Fibroblast of the aortic adventitia (primary cell): ENCODE measurements around the gene BTBD16. TPM values are rescaled to one million over a fixed set of nuclear protein-coding genes. Genes with fewer than 3 reads are reported as not detected.

Experiments
- DNase-seq: peaks from one replicate; pipeline ENCODE4 v3.0.0-alpha.2; 2010; ENCODE audit warnings: low read depth
- H3K4me3 ChIP-seq: 2 replicates; pipeline ENCODE4 v1.5.1; 2011; ENCODE audit warnings: low read depth, mild to moderate bottlenecking, control low read depth, low read length, moderate library complexity
- total RNA-seq: library from RNA; depleted of rRNA; stranded (reverse); fragments of >200 nt; gene quantifications from 2 replicates; pipeline ENCODE4 v1.2.3, GENCODE V29; 2012; ENCODE audit warnings: low replicate concordance
- TF ChIP-seq, protein P1 (sequence below): IDR thresholded peaks from 2 replicates; pipeline ENCODE4 v1.5.1; 2011; ENCODE audit warnings: mild to moderate bottlenecking, low read length, control low read depth, inconsistent platforms; ENCODE audit not compliant: insufficient read depth

BTBD16 gene
- total RNA-seq, 1 donor: 0.09 TPM

DNA sequence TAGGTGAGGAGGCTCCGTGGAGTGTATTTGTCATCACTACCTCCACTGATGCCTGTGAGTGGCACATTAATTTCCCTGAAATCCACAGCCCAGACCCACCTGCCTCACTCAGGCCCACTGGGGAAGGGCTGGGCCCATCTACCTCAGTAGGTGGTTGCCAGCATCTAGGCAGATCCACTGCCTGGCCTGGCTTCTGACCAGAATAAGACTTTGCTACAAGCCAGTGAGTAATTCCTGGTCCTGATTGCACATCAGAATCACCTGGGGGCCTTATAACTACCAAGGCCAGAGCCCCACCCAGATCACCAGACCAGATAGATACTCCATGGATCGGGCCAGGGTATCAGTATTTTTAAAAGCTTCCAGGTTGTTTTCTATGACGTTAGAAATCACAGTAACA, 65.9 kb downstream of the BTBD16 start:
- TF ChIP-seq, protein P1, sequence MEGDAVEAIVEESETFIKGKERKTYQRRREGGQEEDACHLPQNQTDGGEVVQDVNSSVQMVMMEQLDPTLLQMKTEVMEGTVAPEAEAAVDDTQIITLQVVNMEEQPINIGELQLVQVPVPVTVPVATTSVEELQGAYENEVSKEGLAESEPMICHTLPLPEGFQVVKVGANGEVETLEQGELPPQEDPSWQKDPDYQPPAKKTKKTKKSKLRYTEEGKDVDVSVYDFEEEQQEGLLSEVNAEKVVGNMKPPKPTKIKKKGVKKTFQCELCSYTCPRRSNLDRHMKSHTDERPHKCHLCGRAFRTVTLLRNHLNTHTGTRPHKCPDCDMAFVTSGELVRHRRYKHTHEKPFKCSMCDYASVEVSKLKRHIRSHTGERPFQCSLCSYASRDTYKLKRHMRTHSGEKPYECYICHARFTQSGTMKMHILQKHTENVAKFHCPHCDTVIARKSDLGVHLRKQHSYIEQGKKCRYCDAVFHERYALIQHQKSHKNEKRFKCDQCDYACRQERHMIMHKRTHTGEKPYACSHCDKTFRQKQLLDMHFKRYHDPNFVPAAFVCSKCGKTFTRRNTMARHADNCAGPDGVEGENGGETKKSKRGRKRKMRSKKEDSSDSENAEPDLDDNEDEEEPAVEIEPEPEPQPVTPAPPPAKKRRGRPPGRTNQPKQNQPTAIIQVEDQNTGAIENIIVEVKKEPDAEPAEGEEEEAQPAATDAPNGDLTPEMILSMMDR: no peak
- no peak overlapping the region for H3K4me3 ChIP-seq
- DNase-seq: no peak

DNA sequence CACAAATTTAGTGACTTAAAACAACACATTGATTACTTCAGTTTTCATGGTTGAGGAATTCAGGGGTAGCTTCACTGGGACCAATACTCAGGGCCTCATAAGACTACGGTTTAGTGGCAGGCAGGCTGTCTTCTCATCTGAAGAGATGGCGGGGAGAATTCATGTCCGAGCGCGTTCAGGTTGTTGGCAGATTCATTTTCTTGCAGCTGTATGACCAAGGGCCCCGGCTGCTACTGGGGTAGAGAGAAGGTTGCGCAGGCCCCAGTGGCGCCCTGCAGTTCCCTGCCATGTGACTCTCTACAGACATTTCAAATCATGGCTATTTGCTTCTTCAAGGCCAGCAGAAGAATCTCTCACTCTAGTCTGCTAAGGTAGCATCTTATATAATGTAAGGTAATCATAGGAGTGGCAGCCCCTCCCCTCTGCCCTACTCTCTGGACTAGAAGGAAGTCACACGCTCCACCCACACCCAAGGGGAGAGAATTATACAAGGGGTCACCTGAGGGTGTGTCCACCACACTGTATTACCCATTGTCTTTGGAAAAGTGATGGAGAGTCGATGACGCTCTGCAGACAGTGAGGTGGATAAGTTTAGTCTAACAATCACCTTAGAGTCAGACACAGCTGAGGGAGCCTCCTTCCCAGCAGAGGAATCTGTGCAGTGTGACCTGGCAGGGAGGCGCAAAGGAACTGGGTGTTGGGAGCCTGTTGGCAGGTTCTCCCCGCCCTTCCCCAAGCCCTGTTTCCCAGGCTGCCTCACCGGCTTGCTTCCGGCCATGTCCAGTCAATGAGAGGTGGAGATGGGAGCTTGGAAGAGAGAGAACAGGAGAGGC, 67.7 kb downstream of the BTBD16 start:
- DNase-seq: no peak
- no peak overlapping the region for H3K4me3 ChIP-seq
- TF ChIP-seq, protein P1: no peak

DNA sequence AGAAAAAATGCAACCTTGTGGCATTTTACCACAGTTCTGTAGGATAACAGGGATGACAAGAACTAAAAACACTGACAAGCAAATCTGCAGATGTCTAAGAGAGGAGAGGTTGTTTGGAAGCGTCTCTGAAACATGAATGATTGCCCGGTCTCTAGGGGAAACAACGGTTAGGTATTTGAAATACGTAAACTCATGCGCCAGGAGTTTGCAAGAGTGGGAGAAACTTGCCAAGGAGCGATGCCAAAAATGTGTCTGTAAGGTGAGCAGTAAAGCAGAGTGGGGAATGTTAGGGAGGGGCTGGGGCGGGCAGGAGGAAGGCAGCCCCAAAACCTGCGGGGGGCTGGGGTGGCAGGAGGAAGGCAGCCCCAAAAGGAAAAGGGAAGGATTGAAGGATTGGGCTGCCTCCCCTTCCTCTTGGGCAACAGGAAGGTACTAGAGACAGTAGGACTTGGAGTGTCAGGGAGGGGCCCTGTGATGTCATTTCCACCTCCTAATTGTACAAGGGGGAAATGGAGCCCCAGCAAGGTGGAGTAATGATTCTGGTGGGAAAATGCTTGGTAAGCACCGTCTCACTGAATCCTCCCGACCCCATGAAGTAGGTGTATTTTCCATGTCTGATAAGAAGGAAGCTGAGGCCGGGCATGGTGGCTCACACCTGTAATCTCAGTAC, 70.2 kb downstream of the BTBD16 start:
- DNase-seq: peak; percentile 30
- TF ChIP-seq, protein P1: no peak
- no peak overlapping the region for H3K4me3 ChIP-seq

DNA sequence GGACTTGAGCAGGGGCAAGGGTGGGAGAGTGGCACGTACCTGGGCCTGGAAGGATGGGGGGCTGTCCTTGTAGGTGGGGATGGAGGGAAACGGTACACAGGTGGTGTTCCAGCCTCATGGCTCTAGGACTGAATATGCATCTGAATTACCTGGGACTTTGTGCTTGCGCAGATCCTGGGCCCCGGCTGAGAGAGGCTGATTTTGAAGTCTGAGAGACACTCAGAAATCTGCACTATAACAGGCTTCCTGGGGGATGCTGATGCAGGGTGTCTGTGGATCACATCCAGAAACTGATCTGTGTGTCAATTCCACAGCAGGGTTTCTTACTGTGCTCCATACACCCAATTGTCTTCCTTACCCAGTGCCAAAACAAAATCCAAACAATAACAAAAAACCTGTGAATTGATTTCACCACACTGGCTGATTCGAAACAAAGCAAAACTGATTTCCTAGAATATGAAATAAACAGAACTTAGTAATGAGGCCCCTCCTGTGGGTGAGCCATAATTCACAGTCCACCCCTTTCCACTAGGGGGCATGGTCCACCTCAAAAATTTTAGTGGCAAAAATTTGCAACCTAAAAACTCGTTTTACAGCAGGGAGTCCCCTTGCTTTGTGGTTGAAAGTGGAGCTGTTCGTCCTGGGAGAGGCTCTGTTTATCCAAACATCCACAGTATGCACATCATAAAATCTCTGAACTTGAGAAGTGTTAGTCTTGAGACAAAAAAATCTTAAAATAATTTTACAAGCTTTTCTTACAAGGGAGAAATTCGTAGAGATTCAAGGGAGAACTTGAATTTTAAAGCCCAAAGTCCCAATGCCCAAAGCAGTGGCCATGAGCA, 71.4 kb downstream of the BTBD16 start:
- peak; percentile 72 for DNase-seq
- TF ChIP-seq, protein P1: peak; percentile 81
- no peak overlapping the region for H3K4me3 ChIP-seq

DNA sequence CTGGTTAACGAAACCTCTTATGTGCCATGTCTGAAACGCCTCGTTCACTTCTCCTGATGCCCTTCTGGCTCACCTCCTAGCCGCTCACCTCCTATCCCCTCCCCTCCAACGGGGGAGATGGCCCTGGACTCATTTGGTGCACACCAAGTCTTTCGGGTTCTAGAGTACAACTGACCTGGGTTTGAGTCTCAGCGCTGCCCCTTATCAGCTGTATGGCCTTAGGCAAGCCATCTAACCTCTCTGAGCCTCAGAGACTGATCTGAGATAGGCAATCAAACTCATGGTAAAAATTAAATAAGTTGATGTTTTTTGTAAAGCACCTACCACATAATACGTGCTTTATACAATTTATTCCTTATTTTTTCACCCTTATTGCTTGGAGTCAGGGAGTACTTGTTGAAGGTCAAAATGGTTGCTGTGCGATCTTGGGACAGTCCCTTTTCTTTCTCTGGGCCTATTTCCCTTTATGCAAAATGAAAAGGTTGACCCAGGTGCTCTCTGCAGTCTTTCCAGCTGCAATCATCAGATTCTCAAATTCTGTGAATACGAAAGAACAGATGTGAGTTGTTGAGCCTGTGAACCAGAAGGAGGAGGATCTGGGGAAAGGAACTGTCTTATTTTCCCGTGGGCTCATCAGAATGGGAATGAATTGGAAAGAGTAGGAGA, 72.2 kb downstream of the BTBD16 start:
- no peak overlapping the region for H3K4me3 ChIP-seq
- DNase-seq: no peak
- TF ChIP-seq, protein P1: no peak

DNA sequence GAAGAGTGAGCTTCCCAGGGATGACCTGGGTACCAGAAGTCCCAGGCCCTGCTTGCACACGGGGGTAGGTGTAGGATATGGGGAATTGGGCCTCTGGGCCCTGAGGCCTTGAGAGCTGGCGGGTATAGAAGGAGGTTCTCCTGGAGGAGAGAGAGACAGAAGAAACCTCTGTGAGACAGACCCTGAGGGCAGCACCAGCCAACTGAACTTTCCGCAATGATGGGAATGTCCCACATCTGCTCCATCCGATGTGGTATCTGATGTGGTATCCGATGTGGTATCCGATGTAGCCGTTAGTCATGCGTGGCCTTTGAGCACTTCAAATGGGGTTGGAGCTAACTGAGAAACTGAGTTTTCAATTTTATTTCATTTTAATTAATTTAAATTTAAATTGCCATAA, 72.8 kb downstream of the BTBD16 start:
- TF ChIP-seq, protein P1: no peak
- no peak for DNase-seq

More for the DNA sequence above, 72.8 kb downstream of the BTBD16 start:
- no peak overlapping the region for H3K4me3 ChIP-seq
